Activated CD4-positive, alpha-beta T cell treated with anti-CD3 and anti-CD28 coated beads for 48 hours (primary cell): ENCODE results near the gene CALU.

Experiments used
- DNase-seq: peaks from one replicate; pipeline ENCODE4 v3.0.0-alpha.2; 2020

The CALU gene

GRCh38 chr7:128812514-128813168, 73.5 kb downstream of the CALU start:
- DNase-seq = no peak

GRCh38 chr7:128814499-128814898, 75.3 kb downstream of the CALU start:
- DNase-seq = no peak

- DNase-seq = no peak
Measured at GRCh38 chr7:128815289-128815942, 76.3 kb downstream of the CALU start.

- DNase-seq = no peak
Measured at GRCh38 chr7:128818694-128819093, 79.5 kb downstream of the CALU start.
